HCT116 (cell line): ENCODE data around the gene SPG21. TPM values are rescaled to one million over a fixed set of nuclear protein-coding genes. Genes with fewer than 3 reads are reported as not detected.

Experiments used
- ATAC-seq: fragments of 200-7000 bp; cut with Tn5 transposase; 2 replicates; pipeline ENCODE4 v1.9.1; 2020; ENCODE audit warnings: mild to moderate bottlenecking, moderate library complexity
- BruUV-seq: library from RNA; stranded (reverse); fragments of 400-500 nt; replicated peaks from 2 replicates; lab custom pipeline; 2021; lab: Mats Ljungman, UMichigan
- CTCF ChIA-PET: fragments of 300-600 bp; sonication (Branson Sonifier 250); formaldehyde crosslinking; loops from one replicate; lab custom pipeline; 2021; ENCODE audit warnings: antibody characterized with exemption; lab: Charles Lee
- POLR2A ChIA-PET: fragments of 300-600, 350-600 bp; sonication (Branson Sonifier 250); formaldehyde crosslinking; loops from one replicate; lab custom pipeline; 2021; ENCODE audit warnings: antibody characterized with exemption; lab: Charles Lee
- RAD21 ChIA-PET, 2 experiments: fragments of 300-600 bp; sonication (Branson Sonifier 250); formaldehyde crosslinking; loops; one replicate each; lab custom pipeline; 2023; ENCODE audit warnings: low total read pairs in 2 of 2; ENCODE audit not compliant: uncharacterized antibody in 2 of 2, unreplicated experiment in 2 of 2, low non-redundant PET in 1 of 2; lab: Charles Lee
- DNase-seq: peaks from one replicate; pipeline ENCODE4 v3.0.0-alpha.2; 2010; ENCODE audit warnings: low read depth, low spot score
- H2AFZ ChIP-seq: fragments of 200-600 bp; shearing (Covaris generic), sonication (generic); 2 replicates; pipeline ENCODE4 v1.6.1; 2017; ENCODE audit warnings: low read depth, mixed run types, mixed read lengths, antibody characterized with exemption, low read length; ENCODE audit not compliant: poor library complexity, severe bottlenecking
- H3K27ac ChIP-seq: 2 replicates; pipeline ENCODE4 v1.5.1; 2012; ENCODE audit warnings: low read depth, low read length
- H3K27me3 ChIP-seq: fragments of 200-600 bp; sonication (generic); 2 replicates; pipeline ENCODE4 v1.6.1; 2016; ENCODE audit warnings: mixed run types, low read length, mixed read lengths; ENCODE audit not compliant: insufficient read depth
- H3K36me3 ChIP-seq, 2 experiments: fragments of 200-500 bp in 1 of 2; fragments of 200-600 bp in 1 of 2; sonication (Bioruptor generic) in 1 of 2; sonication (generic) in 1 of 2; 2 replicates each; pipeline versions ENCODE4 v1.5.1 to v1.6.1; 2014 to 2016; ENCODE audit warnings: low read length in 2 of 2, inconsistent platforms in 1 of 2, mixed read lengths in 1 of 2, mixed run types in 1 of 2; ENCODE audit not compliant: insufficient read depth in 2 of 2, control insufficient read depth in 1 of 2
- H3K4me1 ChIP-seq, 2 experiments: fragments of 200-600 bp in 1 of 2; sonication (generic) in 1 of 2; 2 replicates each; pipeline versions ENCODE4 v1.5.1 to v1.6.1; 2012 to 2017; ENCODE audit warnings: low read length in 2 of 2, inconsistent platforms in 1 of 2, mild to moderate bottlenecking in 1 of 2, mixed read lengths in 1 of 2, mixed run types in 1 of 2, moderate library complexity in 1 of 2; ENCODE audit not compliant: insufficient read depth in 2 of 2, control insufficient read depth in 1 of 2
- H3K4me2 ChIP-seq: fragments of 200-600 bp; sonication (generic); 2 replicates; pipeline ENCODE4 v1.6.1; 2017; ENCODE audit warnings: mixed run types, low read length, mixed read lengths
- H3K4me3 ChIP-seq, 2 experiments: fragments of 200-600 bp in 1 of 2; sonication (generic) in 1 of 2; replicated peaks in 1 of 2; 2 replicates each; pipeline ENCODE4 v1.5.1; 2011 to 2016; ENCODE audit warnings: low read length in 2 of 2, control low read depth in 1 of 2, low read depth in 1 of 2, mild to moderate bottlenecking in 1 of 2, mixed read lengths in 1 of 2, mixed run types in 1 of 2
- H3K79me2 ChIP-seq: fragments of 200-600 bp; sonication (generic); 2 replicates; pipeline ENCODE4 v1.6.1; 2017; ENCODE audit warnings: mild to moderate bottlenecking, mixed run types, low read length, moderate library complexity, mixed read lengths; ENCODE audit not compliant: insufficient read depth
- H3K9ac ChIP-seq: fragments of 200-600 bp; sonication (generic); 2 replicates; pipeline ENCODE4 v1.6.1; 2016; ENCODE audit warnings: low read length, mixed read lengths
- H3K9me2 ChIP-seq: fragments of 200-600 bp; sonication (generic), shearing (Covaris generic); 2 replicates; pipeline ENCODE4 v1.6.1; 2017; ENCODE audit warnings: mixed run types, mild to moderate bottlenecking, moderate library complexity; ENCODE audit not compliant: insufficient read depth
- H3K9me3 ChIP-seq, 2 experiments: fragments of 200-500 bp in 1 of 2; fragments of 200-600 bp in 1 of 2; sonication (Bioruptor generic) in 1 of 2; sonication (generic) in 1 of 2; 2 replicates each; pipeline ENCODE4 v1.6.1; 2014 to 2017; ENCODE audit warnings: low read length in 2 of 2, mixed read lengths in 2 of 2, inconsistent platforms in 1 of 2, low read depth in 1 of 2, mild to moderate bottlenecking in 1 of 2, mixed run types in 1 of 2, moderate library complexity in 1 of 2; ENCODE audit not compliant: control insufficient read depth in 1 of 2, insufficient read depth in 1 of 2
- H4K20me1 ChIP-seq: fragments of 200-600 bp; sonication (generic), shearing (Covaris generic); 2 replicates; pipeline ENCODE4 v1.6.1; 2017; ENCODE audit warnings: mixed run types, mild to moderate bottlenecking, moderate library complexity; ENCODE audit not compliant: insufficient read depth
- EGR1 ChIP-seq: IDR thresholded peaks from 2 replicates; pipeline ENCODE4 v1.6.1; 2012; ENCODE audit warnings: low read depth
- FOSL1 ChIP-seq: IDR thresholded peaks from 2 replicates; pipeline ENCODE4 v1.6.1; 2012; ENCODE audit warnings: low read depth
- POLR2A ChIP-seq: IDR thresholded peaks from 2 replicates; pipeline ENCODE4 v1.7.0; 2011; ENCODE audit warnings: borderline replicate concordance; ENCODE audit not compliant: insufficient read depth, insufficient read length; ENCODE audit errors: extremely low read depth
- POLR2AphosphoS5 ChIP-seq: IDR thresholded peaks from 2 replicates; pipeline ENCODE4 v1.6.1; 2011; ENCODE audit warnings: mild to moderate bottlenecking, low read depth, low read length, moderate library complexity
- ZFX ChIP-seq: fragments of 450-650 bp; IDR thresholded peaks from 2 replicates; pipeline ENCODE4 v1.6.1; 2017
- intact Hi-C: fragments of 100-400 bp; cut with micrococcal nuclease; formaldehyde crosslinking; loops from 2 replicates; pipeline ENCODE4 v1.10.0; 2022
- total RNA-seq: library from RNA; stranded (reverse); gene quantifications from one replicate; pipeline ENCODE4 v1.2.1, GENCODE V29; 2021; ENCODE audit not compliant: unreplicated experiment

The SPG21 gene
- total RNA-seq, 1 experiment from 2014 or later, result 72.7 TPM

DNA sequence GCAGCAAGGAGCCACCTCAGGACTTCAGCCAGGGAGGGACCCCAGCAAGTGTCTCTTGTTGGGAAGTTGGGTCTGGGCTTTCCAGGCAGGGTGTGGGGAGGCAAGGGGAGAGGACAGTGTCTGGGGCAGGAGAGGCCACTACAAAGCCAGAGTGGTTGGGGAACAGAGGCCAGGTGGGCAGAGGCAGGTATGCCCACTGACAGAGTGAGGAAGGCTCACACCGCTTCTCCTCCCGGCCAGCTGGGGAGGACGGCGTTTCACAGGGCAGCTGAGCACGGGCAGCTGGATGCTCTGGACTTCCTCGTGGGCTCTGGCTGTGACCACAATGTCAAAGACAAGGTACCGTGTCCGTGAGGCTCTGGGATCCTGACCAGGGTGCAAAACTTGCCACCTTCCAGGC, 63.1 kb downstream of the SPG21 start:
- no peak for TF ChIP-seq POLR2AphosphoS5
- Histone ChIP-seq H3K4me2 (no peak overlapping the region), H3K79me2 (no peaks in the 10 kb centered on the region), H4K20me1 (no peaks in the 10 kb centered on the region), H3K27ac (no peak overlapping the region), H3K9me2 (no peaks in the 10 kb centered on the region), H3K9me3 (no peaks in the 10 kb centered on the region), H2AFZ (no peak overlapping the region), H3K4me1 (peaks cover 0 to 13% of the 10 kb centered on the region in 2 experiments; a peak in 2 of 4 replicates), H3K9ac (no peak overlapping the region), H3K27me3 (no peaks in the 10 kb centered on the region), H3K36me3 (0 out of 4 replicates have a peak, but pooled peaks cover 0 to 2% of the 10 kb centered on the region in 2 experiments), H3K4me3 (no peak overlapping the region)
- BruUV-seq, result no TSS peak
- POLR2A ChIA-PET, result no interaction called here
- DNase-seq (no peak), ATAC-seq (no peak)
- intact Hi-C loops, result no loop called here
- RAD21 ChIA-PET, result no interaction called here
- CTCF ChIA-PET, result no interaction called here

DNA sequence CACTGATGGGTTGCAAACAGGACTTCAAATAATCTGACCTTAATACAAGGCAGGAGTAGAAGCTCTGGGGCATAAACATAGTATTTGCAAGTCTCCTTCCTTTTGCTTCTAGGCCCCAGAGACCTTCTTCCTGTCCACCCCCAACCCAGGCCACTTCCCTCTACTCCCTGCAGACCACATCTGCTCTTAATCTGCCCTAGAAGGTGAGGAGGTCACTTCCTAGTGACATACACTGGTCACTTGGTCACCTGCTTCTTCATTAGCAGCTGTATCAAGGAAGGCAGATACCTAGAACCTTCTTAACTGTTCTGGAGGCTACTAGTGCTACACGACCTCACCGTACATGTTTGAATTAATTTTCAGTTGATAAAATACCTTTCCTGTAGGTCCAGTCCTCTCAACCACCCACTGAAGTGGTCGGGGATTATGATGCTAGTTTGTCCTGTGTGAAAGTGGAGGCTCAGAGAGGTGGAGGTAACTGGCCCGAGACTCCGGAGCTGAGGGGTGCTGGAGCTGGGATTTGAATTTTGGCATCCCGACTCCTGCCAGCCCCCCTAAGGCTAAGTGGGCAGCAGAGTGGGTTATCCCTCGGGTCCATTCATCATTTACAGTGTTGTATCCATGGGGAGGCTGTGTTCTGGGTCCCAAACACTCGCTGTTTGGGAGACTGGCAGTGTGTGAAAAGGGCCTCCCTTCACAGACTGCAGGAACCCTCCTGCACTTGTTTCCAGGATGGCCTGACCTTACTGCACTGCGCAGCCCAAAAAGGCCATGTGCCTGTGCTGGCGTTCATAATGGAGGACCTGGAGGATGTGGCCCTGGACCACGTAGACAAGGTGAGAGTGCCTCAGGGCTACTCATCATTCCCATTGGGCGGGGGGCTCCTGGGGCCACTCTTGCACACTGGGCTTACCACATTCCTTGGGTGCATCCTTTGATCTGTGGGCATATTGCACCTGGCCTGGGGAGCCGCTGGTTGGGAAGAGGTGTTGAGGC, 64.1 kb downstream of the SPG21 start:
- DNase-seq, result no peak
- H4K20me1 ChIP-seq, result no peaks in the 10 kb centered on the region
- no peaks in the 10 kb centered on the region for H3K9me2 ChIP-seq
- no peak overlapping the region for H3K4me2 ChIP-seq
- POLR2A ChIA-PET, result no interaction called here
- H3K79me2 ChIP-seq, result no peaks in the 10 kb centered on the region
- no peak overlapping the region for H3K9ac ChIP-seq
- H3K4me3 ChIP-seq, result no peak overlapping the region
- ATAC-seq, result no peak
- H3K9me3 ChIP-seq, result no peaks in the 10 kb centered on the region
- no TSS peak for BruUV-seq
- no peaks in the 10 kb centered on the region for H3K36me3 ChIP-seq
- RAD21 ChIA-PET, result no interaction called here
- no peak overlapping the region for H3K27ac ChIP-seq
- peaks cover 0 to 13% of the 10 kb centered on the region in 2 experiments; a peak in 2 of 4 replicates for H3K4me1 ChIP-seq
- H3K27me3 ChIP-seq, result no peaks in the 10 kb centered on the region
- CTCF ChIA-PET, result no interaction called here
- intact Hi-C loops, result no loop called here
- TF ChIP-seq FOSL1, result no peak
- TF ChIP-seq POLR2A, result no peak
- no peak for TF ChIP-seq ZFX
- TF ChIP-seq EGR1, result no peak
- TF ChIP-seq, all 23 proteins: peak for 0
- no peak overlapping the region for H2AFZ ChIP-seq
